ENCODE data around the gene LCK. TPM values are rescaled to one million over a fixed set of nuclear protein-coding genes. Genes with fewer than 3 reads are reported as not detected.

The LCK gene
- polyA plus RNA-seq, 1 experiment: not detected

- TF ChIP-seq CTCF (IDR thresholded peaks at IDR 0.05; ENCODE audit: low read depth, low read length): no peak
- ChIA-PET CTCF (no interaction called here), POLR2A (interaction anchor here (0.6 kb wide), 1 partner anchor 32 kb away, joined by 3 read pairs; no protein-coding TSS in a partner anchor)
- H3K27me3 ChIP-seq (ENCODE audit: control insufficient read depth, insufficient read depth, low read length): no peaks in the 10 kb centered on the region
- no peak overlapping the region for H3K27ac ChIP-seq (ENCODE audit: low read depth, low read length)
- no peak for DNase-seq (ENCODE audit: low read depth, low spot score)
- H3K4me3 ChIP-seq (ENCODE audit: low read depth, low read length): no peak overlapping the region
- no peaks in the 10 kb centered on the region for H3K9me3 ChIP-seq (ENCODE audit: control insufficient read depth, insufficient read depth, low read length)
These were observed 34.6 kb downstream of the LCK start for GRCh38 chr1:32285658-32286057.

- ChIA-PET POLR2A (no interaction called here), CTCF (interaction anchor here (0.7 kb wide), 1 partner anchor 590 kb away, joined by 3 read pairs; no protein-coding TSS in a partner anchor)
- TF ChIP-seq CTCF (IDR thresholded peaks at IDR 0.05; ENCODE audit: low read depth, low read length): no peak
- Histone ChIP-seq H3K27me3 (ENCODE audit: control insufficient read depth, insufficient read depth, low read length) (no peaks in the 10 kb centered on the region), H3K9me3 (ENCODE audit: control insufficient read depth, insufficient read depth, low read length) (no peaks in the 10 kb centered on the region), H3K4me3 (ENCODE audit: low read depth, low read length) (no peak overlapping the region), H3K27ac (ENCODE audit: low read depth, low read length) (no peak overlapping the region)
- DNase-seq (ENCODE audit: low read depth, low spot score): no peak
These were observed 35.7 kb downstream of the LCK start for GRCh38 chr1:32286763-32287162.

GRCh38 chr1:32289256-32289655 is 38.2 kb downstream of the LCK start:
- ChIA-PET POLR2A (no interaction called here), CTCF (no interaction called here)

GRCh38 chr1:32291145-32291707 is 40.2 kb downstream of the LCK start:
- peak overlapping the region; percentile 92 for H3K4me3 ChIP-seq (ENCODE audit: low read depth, low read length)
- no peaks in the 10 kb centered on the region for H3K27me3 ChIP-seq (ENCODE audit: control insufficient read depth, insufficient read depth, low read length)
- no peak for TF ChIP-seq CTCF (IDR thresholded peaks at IDR 0.05; ENCODE audit: low read depth, low read length)
- ChIA-PET POLR2A (interaction anchor here (0.5 to 1.9 kb wide), 7 partner anchors 10 to 157 kb away, joined by 3 to 18 read pairs (median 3); partner anchors contain the start of gene MARCKSL1), CTCF (interaction anchor here (0.6 to 2.1 kb wide), 4 partner anchors 14 to 245 kb away, joined by 3 to 8 read pairs (median 7); no protein-coding TSS in a partner anchor)
- H3K27ac ChIP-seq (ENCODE audit: low read depth, low read length): peak overlapping the region; percentile 57
- DNase-seq (ENCODE audit: low read depth, low spot score): no peak
- no peaks in the 10 kb centered on the region; the same call in 1 of the 2 replicates for H3K9me3 ChIP-seq (ENCODE audit: control insufficient read depth, insufficient read depth, low read length)

More at GRCh38 chr1:32289256-32289655, 38.2 kb downstream of the LCK start:
- no peaks in the 10 kb centered on the region; the same call in 1 of the 2 replicates for H3K9me3 ChIP-seq (ENCODE audit: control insufficient read depth, insufficient read depth, low read length)
- DNase-seq (ENCODE audit: low read depth, low spot score): no peak
- no peaks in the 10 kb centered on the region for H3K27me3 ChIP-seq (ENCODE audit: control insufficient read depth, insufficient read depth, low read length)
- H3K4me3 ChIP-seq (ENCODE audit: low read depth, low read length): no peak overlapping the region
- no peak for TF ChIP-seq CTCF (IDR thresholded peaks at IDR 0.05; ENCODE audit: low read depth, low read length)
- no peak overlapping the region for H3K27ac ChIP-seq (ENCODE audit: low read depth, low read length)
